Uterus (tissue), 2 donors: ENCODE data around the gene URB2.

ENCODE experiments used
- POLR2A ChIP-seq, 2 donors: fragments of 450-650 bp; IDR thresholded peaks; one replicate each; pipeline ENCODE4 v1.6.1; 2016; ENCODE audit warnings: antibody characterized with exemption in 2 of 2, mild to moderate bottlenecking in 1 of 2, moderate library complexity in 1 of 2
- TF ChIP-seq, protein P1 (sequence below), 4 experiments: fragments of 200-600 bp in 2 of 4; fragments of 450-650 bp in 2 of 4; sonication (generic) in 2 of 4; IDR thresholded peaks; one replicate each; pipeline ENCODE4 v1.5.1; 2016 to 2019; ENCODE audit warnings: antibody characterized with exemption in 4 of 4, mild to moderate bottlenecking in 2 of 4, moderate library complexity in 1 of 4

DNA sequence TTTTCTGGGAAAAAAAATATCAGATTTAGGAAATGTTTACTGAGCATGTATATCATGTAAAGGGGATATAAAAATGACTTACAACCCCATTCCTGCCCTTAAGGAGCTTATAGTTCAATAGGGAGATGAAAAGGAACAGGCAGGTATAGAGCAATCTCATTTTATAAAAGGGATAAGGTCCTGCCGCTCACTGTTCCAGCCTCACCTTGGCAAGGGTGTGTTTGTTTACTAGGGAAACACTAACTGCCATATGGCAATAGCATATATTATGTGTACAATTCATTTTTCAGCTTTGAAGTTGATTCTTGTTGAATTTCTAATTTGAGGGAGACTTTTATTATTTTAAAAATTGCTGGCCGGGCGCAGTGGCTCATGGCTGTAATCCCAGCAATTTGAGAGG lies 25.5 kb downstream of the URB2 start:
- TF ChIP-seq, protein P1, sequence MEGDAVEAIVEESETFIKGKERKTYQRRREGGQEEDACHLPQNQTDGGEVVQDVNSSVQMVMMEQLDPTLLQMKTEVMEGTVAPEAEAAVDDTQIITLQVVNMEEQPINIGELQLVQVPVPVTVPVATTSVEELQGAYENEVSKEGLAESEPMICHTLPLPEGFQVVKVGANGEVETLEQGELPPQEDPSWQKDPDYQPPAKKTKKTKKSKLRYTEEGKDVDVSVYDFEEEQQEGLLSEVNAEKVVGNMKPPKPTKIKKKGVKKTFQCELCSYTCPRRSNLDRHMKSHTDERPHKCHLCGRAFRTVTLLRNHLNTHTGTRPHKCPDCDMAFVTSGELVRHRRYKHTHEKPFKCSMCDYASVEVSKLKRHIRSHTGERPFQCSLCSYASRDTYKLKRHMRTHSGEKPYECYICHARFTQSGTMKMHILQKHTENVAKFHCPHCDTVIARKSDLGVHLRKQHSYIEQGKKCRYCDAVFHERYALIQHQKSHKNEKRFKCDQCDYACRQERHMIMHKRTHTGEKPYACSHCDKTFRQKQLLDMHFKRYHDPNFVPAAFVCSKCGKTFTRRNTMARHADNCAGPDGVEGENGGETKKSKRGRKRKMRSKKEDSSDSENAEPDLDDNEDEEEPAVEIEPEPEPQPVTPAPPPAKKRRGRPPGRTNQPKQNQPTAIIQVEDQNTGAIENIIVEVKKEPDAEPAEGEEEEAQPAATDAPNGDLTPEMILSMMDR (IDR thresholded peaks at IDR 0.05) = no peak
- TF ChIP-seq POLR2A (IDR thresholded peaks at IDR 0.05) = no peak
